HCT116 (cell line): ENCODE results near the gene RELL1. TPM values are rescaled to one million over a fixed set of nuclear protein-coding genes. Genes with fewer than 3 reads are reported as not detected.
A peak's percentile ranks its signal among the peaks of the same experiment; 100 is the strongest.

Experiments
- ATAC-seq: fragments of 200-7000 bp; cut with Tn5 transposase; 2 replicates; pipeline ENCODE4 v1.9.1; 2020; ENCODE audit warnings: mild to moderate bottlenecking, moderate library complexity
- BruUV-seq: library from RNA; stranded (reverse); fragments of 400-500 nt; replicated peaks from 2 replicates; lab custom pipeline; 2021; lab: Mats Ljungman, UMichigan
- CTCF ChIA-PET: fragments of 300-600 bp; sonication (Branson Sonifier 250); formaldehyde crosslinking; loops from one replicate; lab custom pipeline; 2021; ENCODE audit warnings: antibody characterized with exemption; lab: Charles Lee
- POLR2A ChIA-PET: fragments of 300-600, 350-600 bp; sonication (Branson Sonifier 250); formaldehyde crosslinking; loops from one replicate; lab custom pipeline; 2021; ENCODE audit warnings: antibody characterized with exemption; lab: Charles Lee
- RAD21 ChIA-PET, 2 experiments: fragments of 300-600 bp; sonication (Branson Sonifier 250); formaldehyde crosslinking; loops; one replicate each; lab custom pipeline; 2023; ENCODE audit warnings: low total read pairs in 2 of 2; ENCODE audit not compliant: uncharacterized antibody in 2 of 2, unreplicated experiment in 2 of 2, low non-redundant PET in 1 of 2; lab: Charles Lee
- DNase-seq: peaks from one replicate; pipeline ENCODE4 v3.0.0-alpha.2; 2010; ENCODE audit warnings: low read depth, low spot score
- H2AFZ ChIP-seq: fragments of 200-600 bp; shearing (Covaris generic), sonication (generic); 2 replicates; pipeline ENCODE4 v1.6.1; 2017; ENCODE audit warnings: low read depth, mixed run types, mixed read lengths, antibody characterized with exemption, low read length; ENCODE audit not compliant: poor library complexity, severe bottlenecking
- H3K27ac ChIP-seq: 2 replicates; pipeline ENCODE4 v1.5.1; 2012; ENCODE audit warnings: low read depth, low read length
- H3K27me3 ChIP-seq: fragments of 200-600 bp; sonication (generic); 2 replicates; pipeline ENCODE4 v1.6.1; 2016; ENCODE audit warnings: mixed run types, low read length, mixed read lengths; ENCODE audit not compliant: insufficient read depth
- H3K36me3 ChIP-seq, 2 experiments: fragments of 200-500 bp in 1 of 2; fragments of 200-600 bp in 1 of 2; sonication (Bioruptor generic) in 1 of 2; sonication (generic) in 1 of 2; 2 replicates each; pipeline versions ENCODE4 v1.5.1 to v1.6.1; 2014 to 2016; ENCODE audit warnings: low read length in 2 of 2, inconsistent platforms in 1 of 2, mixed read lengths in 1 of 2, mixed run types in 1 of 2; ENCODE audit not compliant: insufficient read depth in 2 of 2, control insufficient read depth in 1 of 2
- H3K4me1 ChIP-seq, 2 experiments: fragments of 200-600 bp in 1 of 2; sonication (generic) in 1 of 2; 2 replicates each; pipeline versions ENCODE4 v1.5.1 to v1.6.1; 2012 to 2017; ENCODE audit warnings: low read length in 2 of 2, inconsistent platforms in 1 of 2, mild to moderate bottlenecking in 1 of 2, mixed read lengths in 1 of 2, mixed run types in 1 of 2, moderate library complexity in 1 of 2; ENCODE audit not compliant: insufficient read depth in 2 of 2, control insufficient read depth in 1 of 2
- H3K4me2 ChIP-seq: fragments of 200-600 bp; sonication (generic); 2 replicates; pipeline ENCODE4 v1.6.1; 2017; ENCODE audit warnings: mixed run types, low read length, mixed read lengths
- H3K4me3 ChIP-seq, 2 experiments: fragments of 200-600 bp in 1 of 2; sonication (generic) in 1 of 2; replicated peaks in 1 of 2; 2 replicates each; pipeline ENCODE4 v1.5.1; 2011 to 2016; ENCODE audit warnings: low read length in 2 of 2, control low read depth in 1 of 2, low read depth in 1 of 2, mild to moderate bottlenecking in 1 of 2, mixed read lengths in 1 of 2, mixed run types in 1 of 2
- H3K79me2 ChIP-seq: fragments of 200-600 bp; sonication (generic); 2 replicates; pipeline ENCODE4 v1.6.1; 2017; ENCODE audit warnings: mild to moderate bottlenecking, mixed run types, low read length, moderate library complexity, mixed read lengths; ENCODE audit not compliant: insufficient read depth
- H3K9ac ChIP-seq: fragments of 200-600 bp; sonication (generic); 2 replicates; pipeline ENCODE4 v1.6.1; 2016; ENCODE audit warnings: low read length, mixed read lengths
- H3K9me2 ChIP-seq: fragments of 200-600 bp; sonication (generic), shearing (Covaris generic); 2 replicates; pipeline ENCODE4 v1.6.1; 2017; ENCODE audit warnings: mixed run types, mild to moderate bottlenecking, moderate library complexity; ENCODE audit not compliant: insufficient read depth
- H3K9me3 ChIP-seq, 2 experiments: fragments of 200-500 bp in 1 of 2; fragments of 200-600 bp in 1 of 2; sonication (Bioruptor generic) in 1 of 2; sonication (generic) in 1 of 2; 2 replicates each; pipeline ENCODE4 v1.6.1; 2014 to 2017; ENCODE audit warnings: low read length in 2 of 2, mixed read lengths in 2 of 2, inconsistent platforms in 1 of 2, low read depth in 1 of 2, mild to moderate bottlenecking in 1 of 2, mixed run types in 1 of 2, moderate library complexity in 1 of 2; ENCODE audit not compliant: control insufficient read depth in 1 of 2, insufficient read depth in 1 of 2
- H4K20me1 ChIP-seq: fragments of 200-600 bp; sonication (generic), shearing (Covaris generic); 2 replicates; pipeline ENCODE4 v1.6.1; 2017; ENCODE audit warnings: mixed run types, mild to moderate bottlenecking, moderate library complexity; ENCODE audit not compliant: insufficient read depth
- CBX3 ChIP-seq: IDR thresholded peaks from 2 replicates; pipeline ENCODE4 v1.6.1; 2012; ENCODE audit warnings: low read depth
- CEBPB ChIP-seq: IDR thresholded peaks from 2 replicates; pipeline ENCODE4 v1.6.1; 2012; ENCODE audit warnings: low read depth
- EGR1 ChIP-seq: IDR thresholded peaks from 2 replicates; pipeline ENCODE4 v1.6.1; 2012; ENCODE audit warnings: low read depth
- ELF1 ChIP-seq: IDR thresholded peaks from 2 replicates; pipeline ENCODE4 v1.6.1; 2012; ENCODE audit warnings: low read depth, borderline replicate concordance
- EZH2 ChIP-seq: fragments of 200-600 bp; sonication (generic); IDR thresholded peaks from 2 replicates; pipeline ENCODE4 v1.6.1; 2017; ENCODE audit warnings: antibody characterized with exemption, mixed run types
- EZH2phosphoT487 ChIP-seq: fragments of 200-600 bp; IDR thresholded peaks from 2 replicates; pipeline ENCODE4 v1.6.1; 2018; ENCODE audit warnings: antibody characterized with exemption, borderline replicate concordance
- JUND ChIP-seq: IDR thresholded peaks from 2 replicates; pipeline ENCODE4 v1.6.1; 2012
- POLR2A ChIP-seq: IDR thresholded peaks from 2 replicates; pipeline ENCODE4 v1.7.0; 2011; ENCODE audit warnings: borderline replicate concordance; ENCODE audit not compliant: insufficient read depth, insufficient read length; ENCODE audit errors: extremely low read depth
- POLR2AphosphoS5 ChIP-seq: IDR thresholded peaks from 2 replicates; pipeline ENCODE4 v1.6.1; 2011; ENCODE audit warnings: mild to moderate bottlenecking, low read depth, low read length, moderate library complexity
- RAD21 ChIP-seq: IDR thresholded peaks from 2 replicates; pipeline ENCODE4 v1.6.1; 2012; ENCODE audit warnings: low read depth, mild to moderate bottlenecking
- SRF ChIP-seq: IDR thresholded peaks from 2 replicates; pipeline ENCODE4 v1.6.1; 2012; ENCODE audit warnings: low read depth
- TCF7L2 ChIP-seq: IDR thresholded peaks from 2 replicates; pipeline ENCODE4 v1.7.0; 2011; ENCODE audit warnings: borderline replicate concordance, inconsistent platforms; ENCODE audit not compliant: insufficient read depth, insufficient read length; ENCODE audit errors: extremely low read depth
- YY1 ChIP-seq: IDR thresholded peaks from 2 replicates; pipeline ENCODE4 v1.6.1; 2011; ENCODE audit warnings: low read length, low read depth, moderate library complexity, mild to moderate bottlenecking; ENCODE audit not compliant: insufficient replicate concordance; ENCODE audit errors: extremely low read depth
- ZFX ChIP-seq: fragments of 450-650 bp; IDR thresholded peaks from 2 replicates; pipeline ENCODE4 v1.6.1; 2017
- ZNF274 ChIP-seq: fragments of 200-500 bp; sonication (Bioruptor generic); IDR thresholded peaks from 2 replicates; pipeline ENCODE4 v1.6.1; 2014; ENCODE audit warnings: mild to moderate bottlenecking, low read depth, low read length, inconsistent platforms
- intact Hi-C: fragments of 100-400 bp; cut with micrococcal nuclease; formaldehyde crosslinking; loops from 2 replicates; pipeline ENCODE4 v1.10.0; 2022
- total RNA-seq: library from RNA; stranded (reverse); gene quantifications from one replicate; pipeline ENCODE4 v1.2.1, GENCODE V29; 2021; ENCODE audit not compliant: unreplicated experiment
- TF ChIP-seq, protein P1 (sequence below): IDR thresholded peaks from 2 replicates; pipeline ENCODE4 v1.6.1; 2012; ENCODE audit warnings: low read depth
- TF ChIP-seq, protein P2 (sequence below): IDR thresholded peaks from 2 replicates; pipeline ENCODE4 v1.6.1; 2012
- TF ChIP-seq, protein P3 (sequence below), 3 experiments: fragments of 200-600 bp in 1 of 3; sonication (generic) in 1 of 3; IDR thresholded peaks in 2 of 3; conservative IDR thresholded peaks in 1 of 3; 2 replicates each; pipeline ENCODE4 v1.5.1; 2012 to 2017; ENCODE audit warnings: low read depth in 2 of 3, low read length in 2 of 3, antibody characterized with exemption in 1 of 3, borderline replicate concordance in 1 of 3, control low read depth in 1 of 3, mild to moderate bottlenecking in 1 of 3, mixed read lengths in 1 of 3, mixed run types in 1 of 3, moderate library complexity in 1 of 3; ENCODE audit not compliant: insufficient read depth in 1 of 3
- TF ChIP-seq, protein P4 (sequence below): IDR thresholded peaks from 2 replicates; pipeline ENCODE4 v1.6.1; 2011; ENCODE audit warnings: mild to moderate bottlenecking, low read length, moderate library complexity; ENCODE audit not compliant: insufficient replicate concordance; ENCODE audit errors: extremely low read depth
- TF ChIP-seq, protein P5 (sequence below): IDR thresholded peaks from 2 replicates; pipeline ENCODE4 v1.6.1; 2012

Gene RELL1
- total RNA-seq, 1 experiment from 2014 or later: 30.2 TPM

DNA sequence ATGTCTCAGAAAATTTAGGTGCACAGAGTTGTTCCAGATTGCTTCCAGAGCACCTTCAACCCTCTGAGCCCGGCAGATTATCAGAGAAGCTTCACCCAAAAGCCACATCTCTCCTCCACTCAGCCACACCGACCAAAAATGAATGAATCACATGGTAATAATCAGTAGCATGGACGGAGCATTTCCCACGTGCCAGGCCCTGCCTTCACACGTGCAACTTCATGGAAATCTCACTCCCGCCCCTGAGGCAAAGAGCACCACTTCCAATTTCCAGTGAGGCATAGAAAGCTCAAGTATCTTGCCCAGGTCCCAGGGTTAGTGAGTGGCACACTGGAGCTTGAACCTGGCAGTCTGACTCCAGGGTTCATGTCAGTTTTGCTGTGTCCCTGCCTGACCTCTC lies 56.5 kb downstream of the RELL1 start:
- BruUV-seq: no TSS peak
- intact Hi-C loops: no loop called here
- TF ChIP-seq CBX3: no peak
- TF ChIP-seq, protein P1, sequence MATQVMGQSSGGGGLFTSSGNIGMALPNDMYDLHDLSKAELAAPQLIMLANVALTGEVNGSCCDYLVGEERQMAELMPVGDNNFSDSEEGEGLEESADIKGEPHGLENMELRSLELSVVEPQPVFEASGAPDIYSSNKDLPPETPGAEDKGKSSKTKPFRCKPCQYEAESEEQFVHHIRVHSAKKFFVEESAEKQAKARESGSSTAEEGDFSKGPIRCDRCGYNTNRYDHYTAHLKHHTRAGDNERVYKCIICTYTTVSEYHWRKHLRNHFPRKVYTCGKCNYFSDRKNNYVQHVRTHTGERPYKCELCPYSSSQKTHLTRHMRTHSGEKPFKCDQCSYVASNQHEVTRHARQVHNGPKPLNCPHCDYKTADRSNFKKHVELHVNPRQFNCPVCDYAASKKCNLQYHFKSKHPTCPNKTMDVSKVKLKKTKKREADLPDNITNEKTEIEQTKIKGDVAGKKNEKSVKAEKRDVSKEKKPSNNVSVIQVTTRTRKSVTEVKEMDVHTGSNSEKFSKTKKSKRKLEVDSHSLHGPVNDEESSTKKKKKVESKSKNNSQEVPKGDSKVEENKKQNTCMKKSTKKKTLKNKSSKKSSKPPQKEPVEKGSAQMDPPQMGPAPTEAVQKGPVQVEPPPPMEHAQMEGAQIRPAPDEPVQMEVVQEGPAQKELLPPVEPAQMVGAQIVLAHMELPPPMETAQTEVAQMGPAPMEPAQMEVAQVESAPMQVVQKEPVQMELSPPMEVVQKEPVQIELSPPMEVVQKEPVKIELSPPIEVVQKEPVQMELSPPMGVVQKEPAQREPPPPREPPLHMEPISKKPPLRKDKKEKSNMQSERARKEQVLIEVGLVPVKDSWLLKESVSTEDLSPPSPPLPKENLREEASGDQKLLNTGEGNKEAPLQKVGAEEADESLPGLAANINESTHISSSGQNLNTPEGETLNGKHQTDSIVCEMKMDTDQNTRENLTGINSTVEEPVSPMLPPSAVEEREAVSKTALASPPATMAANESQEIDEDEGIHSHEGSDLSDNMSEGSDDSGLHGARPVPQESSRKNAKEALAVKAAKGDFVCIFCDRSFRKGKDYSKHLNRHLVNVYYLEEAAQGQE: no peak
- no peak for TF ChIP-seq SRF
- TF ChIP-seq ZFX: no peak
- TF ChIP-seq, protein P2, sequence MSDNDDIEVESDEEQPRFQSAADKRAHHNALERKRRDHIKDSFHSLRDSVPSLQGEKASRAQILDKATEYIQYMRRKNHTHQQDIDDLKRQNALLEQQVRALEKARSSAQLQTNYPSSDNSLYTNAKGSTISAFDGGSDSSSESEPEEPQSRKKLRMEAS: no peak
- no peak for TF ChIP-seq RAD21
- no peak for TF ChIP-seq ZNF274
- TF ChIP-seq POLR2AphosphoS5: no peak
- TF ChIP-seq, protein P3, sequence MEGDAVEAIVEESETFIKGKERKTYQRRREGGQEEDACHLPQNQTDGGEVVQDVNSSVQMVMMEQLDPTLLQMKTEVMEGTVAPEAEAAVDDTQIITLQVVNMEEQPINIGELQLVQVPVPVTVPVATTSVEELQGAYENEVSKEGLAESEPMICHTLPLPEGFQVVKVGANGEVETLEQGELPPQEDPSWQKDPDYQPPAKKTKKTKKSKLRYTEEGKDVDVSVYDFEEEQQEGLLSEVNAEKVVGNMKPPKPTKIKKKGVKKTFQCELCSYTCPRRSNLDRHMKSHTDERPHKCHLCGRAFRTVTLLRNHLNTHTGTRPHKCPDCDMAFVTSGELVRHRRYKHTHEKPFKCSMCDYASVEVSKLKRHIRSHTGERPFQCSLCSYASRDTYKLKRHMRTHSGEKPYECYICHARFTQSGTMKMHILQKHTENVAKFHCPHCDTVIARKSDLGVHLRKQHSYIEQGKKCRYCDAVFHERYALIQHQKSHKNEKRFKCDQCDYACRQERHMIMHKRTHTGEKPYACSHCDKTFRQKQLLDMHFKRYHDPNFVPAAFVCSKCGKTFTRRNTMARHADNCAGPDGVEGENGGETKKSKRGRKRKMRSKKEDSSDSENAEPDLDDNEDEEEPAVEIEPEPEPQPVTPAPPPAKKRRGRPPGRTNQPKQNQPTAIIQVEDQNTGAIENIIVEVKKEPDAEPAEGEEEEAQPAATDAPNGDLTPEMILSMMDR (IDR thresholded peaks at IDR 0.05 in 2 of 3, conservative IDR thresholded peaks at IDR 0.05 in 1 of 3; ENCODE audit: borderline replicate concordance in 1 of 3, insufficient read depth in 1 of 3, low read depth in 2 of 3, low read length in 2 of 3): no peak
- no peak for TF ChIP-seq EGR1
- TF ChIP-seq TCF7L2: no peak
- TF ChIP-seq JUND: no peak
- no peak for TF ChIP-seq CEBPB
- TF ChIP-seq YY1: no peak
- TF ChIP-seq, protein P4, sequence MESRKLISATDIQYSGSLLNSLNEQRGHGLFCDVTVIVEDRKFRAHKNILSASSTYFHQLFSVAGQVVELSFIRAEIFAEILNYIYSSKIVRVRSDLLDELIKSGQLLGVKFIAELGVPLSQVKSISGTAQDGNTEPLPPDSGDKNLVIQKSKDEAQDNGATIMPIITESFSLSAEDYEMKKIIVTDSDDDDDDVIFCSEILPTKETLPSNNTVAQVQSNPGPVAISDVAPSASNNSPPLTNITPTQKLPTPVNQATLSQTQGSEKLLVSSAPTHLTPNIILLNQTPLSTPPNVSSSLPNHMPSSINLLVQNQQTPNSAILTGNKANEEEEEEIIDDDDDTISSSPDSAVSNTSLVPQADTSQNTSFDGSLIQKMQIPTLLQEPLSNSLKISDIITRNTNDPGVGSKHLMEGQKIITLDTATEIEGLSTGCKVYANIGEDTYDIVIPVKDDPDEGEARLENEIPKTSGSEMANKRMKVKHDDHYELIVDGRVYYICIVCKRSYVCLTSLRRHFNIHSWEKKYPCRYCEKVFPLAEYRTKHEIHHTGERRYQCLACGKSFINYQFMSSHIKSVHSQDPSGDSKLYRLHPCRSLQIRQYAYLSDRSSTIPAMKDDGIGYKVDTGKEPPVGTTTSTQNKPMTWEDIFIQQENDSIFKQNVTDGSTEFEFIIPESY: no peak
- no peak for TF ChIP-seq ELF1
- TF ChIP-seq POLR2A: no peak
- TF ChIP-seq EZH2: no peak
- TF ChIP-seq EZH2phosphoT487: no peak
- TF ChIP-seq, protein P5, sequence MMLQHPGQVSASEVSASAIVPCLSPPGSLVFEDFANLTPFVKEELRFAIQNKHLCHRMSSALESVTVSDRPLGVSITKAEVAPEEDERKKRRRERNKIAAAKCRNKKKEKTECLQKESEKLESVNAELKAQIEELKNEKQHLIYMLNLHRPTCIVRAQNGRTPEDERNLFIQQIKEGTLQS: no peak
- peaks cover 2 to 22% of the 10 kb centered on the region in 2 experiments; a peak in 1 of 4 replicates for H3K36me3 ChIP-seq
- peaks cover 9 to 17% of the 10 kb centered on the region in 2 experiments for H3K4me1 ChIP-seq
- no peaks in the 10 kb centered on the region for H3K79me2 ChIP-seq
- H3K9me2 ChIP-seq: no peaks in the 10 kb centered on the region
- DNase-seq (no peak), ATAC-seq (no peak)
- ChIA-PET RAD21 (no interaction called here), POLR2A (no interaction called here), CTCF (no interaction called here)
- H3K27ac ChIP-seq: no peak overlapping the region
- H2AFZ ChIP-seq: no peak overlapping the region
- no peak overlapping the region for H3K9ac ChIP-seq
- no peaks in the 10 kb centered on the region for H3K9me3 ChIP-seq
- H3K4me3 ChIP-seq: no peak overlapping the region
- H3K27me3 ChIP-seq: no peaks in the 10 kb centered on the region
- H3K4me2 ChIP-seq: peak overlapping the region; percentile 39
- no peaks in the 10 kb centered on the region for H4K20me1 ChIP-seq
